ENCODE data around the gene CCNJ. TPM values are rescaled to one million over a fixed set of nuclear protein-coding genes. Genes with fewer than 3 reads are reported as not detected.
A peak's percentile ranks its signal among the peaks of the same experiment; 100 is the strongest.
"Not testable (repeated sequence)": the region's sequence is repeated elsewhere in the genome, so short reads cannot be mapped to it uniquely, and the experiment has no call there.

CCNJ gene
- 5.1 and 5.9 TPM in 2 replicates for total RNA-seq (2012; rRNA removed)

DNA sequence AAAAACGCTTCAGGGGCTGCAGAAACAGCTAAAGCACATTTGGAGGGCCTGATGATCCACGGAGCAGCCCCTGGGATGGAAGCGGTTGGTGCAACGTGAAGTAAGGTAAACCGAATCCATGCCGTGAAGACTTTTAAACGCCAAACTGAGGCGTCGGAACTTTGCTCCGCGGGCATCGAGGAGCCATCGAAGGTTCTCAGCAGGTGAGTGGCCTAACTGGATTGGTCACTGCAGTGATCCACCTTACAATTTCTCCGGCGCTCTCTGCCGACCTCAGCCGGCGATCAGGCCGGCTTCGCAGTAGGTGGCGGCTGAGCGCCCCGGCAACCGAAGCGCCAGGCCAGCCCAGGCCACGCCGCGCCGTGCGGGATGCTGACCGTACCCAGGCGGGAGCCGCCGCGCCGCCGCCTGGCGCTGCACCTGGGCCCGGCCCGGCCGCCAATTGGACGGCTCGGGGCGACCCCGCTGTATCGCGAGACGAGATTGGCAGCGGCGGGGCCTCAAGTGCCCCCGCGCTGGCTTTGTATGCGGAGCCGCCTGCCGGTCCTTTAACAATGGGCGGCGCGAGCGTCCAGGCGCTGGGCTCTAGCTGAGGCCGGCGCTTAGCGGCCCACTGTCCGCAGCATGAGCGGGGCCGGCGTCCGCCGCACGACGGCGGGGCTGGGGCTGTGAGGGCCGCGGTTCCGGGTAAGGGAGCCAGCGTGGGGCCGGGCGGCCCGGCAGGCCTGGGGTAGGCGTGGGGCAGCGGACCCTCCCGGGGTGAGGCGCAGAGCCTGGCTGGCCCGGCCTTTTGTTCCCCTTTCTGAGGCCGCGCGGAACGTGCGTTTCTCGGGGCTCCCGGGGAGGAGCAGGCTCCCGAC is at the start of gene CCNJ:
TSS of gene CCNJ (plus strand) at position 551 of the 860 bp plus-strand sequence. CDS start 811 bp downstream, outside the sequence.
- Histone ChIP-seq H3K36me3 (ENCODE audit: insufficient read depth, low read length) (peaks cover 5% of the 10 kb centered on the region), H3K27me3 (ENCODE audit: control insufficient read depth, insufficient read depth, low read length) (no peaks in the 10 kb centered on the region), H3K9ac (ENCODE audit: low read depth, low read length) (peak within 1 kb of the TSS; percentile 96), H3K4me1 (ENCODE audit: control insufficient read depth, insufficient read depth, low read length) (peaks cover 17% of the 10 kb centered on the region), H3K9me3 (replicated peaks; ENCODE audit: low read length) (no peaks in the 10 kb centered on the region), H3K4me2 (ENCODE audit: low read length) (peak within 1 kb of the TSS; percentile 98), H3K4me3 (ENCODE audit: low read length) (peak within 1 kb of the TSS; percentile 88)

DNA sequence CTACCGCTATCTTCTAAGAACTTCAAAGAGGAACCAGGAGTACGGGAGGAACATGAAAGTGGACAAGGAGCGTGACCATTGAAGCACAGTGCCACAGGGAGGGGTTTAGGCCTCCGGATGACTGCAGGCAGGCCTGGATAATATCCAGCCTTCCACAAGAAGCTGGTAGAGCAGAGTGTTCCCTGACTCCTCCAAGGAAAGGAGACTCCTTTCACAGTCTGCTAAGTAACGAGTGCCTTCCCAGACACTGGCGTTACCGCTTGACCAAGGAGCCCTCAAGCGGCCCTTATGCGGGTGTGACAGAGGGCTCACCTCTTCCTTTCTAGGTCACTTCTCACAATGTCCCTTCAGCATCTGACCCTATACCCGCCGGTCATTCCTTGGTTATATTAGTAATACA is 49.0 kb upstream of the CCNJ start:
- H3K4me2 ChIP-seq (ENCODE audit: low read length); H3K27me3 ChIP-seq (ENCODE audit: control insufficient read depth, insufficient read depth, low read length); H3K36me3 ChIP-seq (ENCODE audit: insufficient read depth, low read length); H3K9ac ChIP-seq (ENCODE audit: low read depth, low read length); H3K9me3 ChIP-seq (replicated peaks; ENCODE audit: low read length); H3K4me3 ChIP-seq (ENCODE audit: low read length); H3K4me1 ChIP-seq (ENCODE audit: control insufficient read depth, insufficient read depth, low read length): not testable (repeated sequence)

- Histone ChIP-seq H3K9me3 (replicated peaks; ENCODE audit: low read length) (no peaks in the 10 kb centered on the region), H3K4me1 (ENCODE audit: control insufficient read depth, insufficient read depth, low read length) (no peaks in the 10 kb centered on the region), H3K36me3 (ENCODE audit: insufficient read depth, low read length) (no peaks in the 10 kb centered on the region), H3K27me3 (ENCODE audit: control insufficient read depth, insufficient read depth, low read length) (no peaks in the 10 kb centered on the region), H3K9ac (ENCODE audit: low read depth, low read length) (no peak overlapping the region), H3K4me3 (ENCODE audit: low read length) (no peak overlapping the region), H3K4me2 (ENCODE audit: low read length) (no peak overlapping the region)
These were observed 45.1 kb upstream of the CCNJ start for GRCh38 chr10:95998255-95998784.

DNA sequence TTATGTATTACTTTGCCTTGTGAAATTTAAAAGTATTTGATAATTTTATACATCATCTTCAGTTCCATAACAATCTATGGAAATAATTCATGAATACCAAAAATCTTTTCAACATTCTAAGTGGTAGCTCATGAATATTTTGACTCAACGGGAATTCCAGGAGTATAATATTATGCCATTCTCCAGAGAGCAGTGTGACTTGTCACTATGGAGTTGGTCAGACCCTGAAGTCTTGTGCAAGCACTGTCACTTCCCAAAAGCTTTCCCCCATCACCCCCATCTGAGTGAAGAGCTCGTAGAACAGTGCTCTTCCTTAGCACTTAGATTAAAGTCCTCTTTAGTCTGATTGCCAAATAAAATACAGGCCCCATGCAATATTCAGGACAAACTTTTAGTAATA is 29.4 kb upstream of the CCNJ start:
- no peak overlapping the region for H3K4me3 ChIP-seq (ENCODE audit: low read length)

DNA sequence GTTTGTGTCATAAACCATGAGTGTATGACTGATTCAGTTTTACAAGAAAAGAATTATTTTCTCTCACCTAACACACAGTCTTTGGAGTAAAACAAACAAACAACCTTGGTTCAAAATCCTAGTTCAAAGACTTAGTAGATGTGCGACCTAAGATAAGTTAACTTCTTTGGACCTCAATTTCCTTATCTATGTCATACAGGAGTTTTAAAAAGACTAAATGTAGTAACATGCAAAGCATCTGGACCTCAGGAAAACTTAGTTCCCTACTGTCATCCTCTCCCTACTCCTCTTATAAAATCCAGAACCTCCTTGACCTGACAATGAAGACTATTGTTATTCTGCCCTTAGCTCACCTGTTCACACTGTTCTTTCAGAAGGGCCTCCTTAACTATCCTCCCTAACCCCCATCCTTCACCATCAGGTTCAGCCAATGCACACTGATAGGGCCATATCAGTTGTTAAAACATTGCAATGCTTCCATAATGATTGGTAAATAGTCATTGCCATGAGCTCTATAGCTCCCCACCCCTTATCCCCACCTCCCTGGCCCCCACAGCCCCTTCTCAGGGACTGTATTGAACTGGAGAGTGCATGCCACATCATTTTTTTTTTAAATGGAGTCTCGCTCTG is 28.8 kb upstream of the CCNJ start:
- H3K9me3 ChIP-seq (replicated peaks; ENCODE audit: low read length), result no peaks in the 10 kb centered on the region
- no peaks in the 10 kb centered on the region for H3K27me3 ChIP-seq (ENCODE audit: control insufficient read depth, insufficient read depth, low read length)
- no peak overlapping the region for H3K4me2 ChIP-seq (ENCODE audit: low read length)
- no peak overlapping the region for H3K9ac ChIP-seq (ENCODE audit: low read depth, low read length)
- H3K4me1 ChIP-seq (ENCODE audit: control insufficient read depth, insufficient read depth, low read length), result no peaks in the 10 kb centered on the region
- H3K4me3 ChIP-seq (ENCODE audit: low read length), result no peak overlapping the region
- no peaks in the 10 kb centered on the region for H3K36me3 ChIP-seq (ENCODE audit: insufficient read depth, low read length)

More for the DNA sequence above, 29.4 kb upstream of the CCNJ start:
- no peaks in the 10 kb centered on the region for H3K4me1 ChIP-seq (ENCODE audit: control insufficient read depth, insufficient read depth, low read length)
- H3K36me3 ChIP-seq (ENCODE audit: insufficient read depth, low read length), result no peaks in the 10 kb centered on the region
- H3K9me3 ChIP-seq (replicated peaks; ENCODE audit: low read length), result no peaks in the 10 kb centered on the region
- no peaks in the 10 kb centered on the region for H3K27me3 ChIP-seq (ENCODE audit: control insufficient read depth, insufficient read depth, low read length)
- H3K9ac ChIP-seq (ENCODE audit: low read depth, low read length), result no peak overlapping the region
- H3K4me2 ChIP-seq (ENCODE audit: low read length), result no peak overlapping the region

GRCh38 chr10:96017191-96017687 is 26.1 kb upstream of the CCNJ start:
- Histone ChIP-seq H3K9ac (ENCODE audit: low read depth, low read length) (no peak overlapping the region), H3K4me1 (ENCODE audit: control insufficient read depth, insufficient read depth, low read length) (no peaks in the 10 kb centered on the region), H3K9me3 (replicated peaks; ENCODE audit: low read length) (no peaks in the 10 kb centered on the region), H3K36me3 (ENCODE audit: insufficient read depth, low read length) (no peaks in the 10 kb centered on the region), H3K4me2 (ENCODE audit: low read length) (no peak overlapping the region), H3K27me3 (ENCODE audit: control insufficient read depth, insufficient read depth, low read length) (no peaks in the 10 kb centered on the region), H3K4me3 (ENCODE audit: low read length) (no peak overlapping the region)

DNA sequence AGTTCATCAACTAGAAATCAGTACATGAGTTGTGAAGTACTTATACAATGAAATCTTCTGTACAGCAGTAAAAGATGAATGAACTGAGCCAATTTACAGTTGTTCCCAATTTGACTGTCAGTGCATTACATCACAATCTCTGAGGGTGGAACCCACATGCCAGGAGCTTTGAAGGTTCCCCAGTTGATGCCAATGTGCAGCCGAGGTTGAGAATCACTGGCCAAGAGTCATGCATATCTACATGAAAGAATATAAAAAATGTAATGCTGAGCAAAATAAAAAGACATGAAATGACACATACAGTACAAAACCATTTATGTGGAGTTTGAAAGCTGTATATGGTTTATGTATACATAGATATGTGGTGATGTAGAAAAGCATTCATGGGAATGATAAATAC is 22.1 kb upstream of the CCNJ start:
- Histone ChIP-seq H3K9me3 (replicated peaks; ENCODE audit: low read length) (no peaks in the 10 kb centered on the region), H3K27me3 (ENCODE audit: control insufficient read depth, insufficient read depth, low read length) (no peaks in the 10 kb centered on the region), H3K4me3 (ENCODE audit: low read length) (no peak overlapping the region), H3K4me1 (ENCODE audit: control insufficient read depth, insufficient read depth, low read length) (no peaks in the 10 kb centered on the region), H3K36me3 (ENCODE audit: insufficient read depth, low read length) (no peaks in the 10 kb centered on the region), H3K9ac (ENCODE audit: low read depth, low read length) (no peak overlapping the region), H3K4me2 (ENCODE audit: low read length) (no peak overlapping the region)

GRCh38 chr10:96022739-96023138 is 20.6 kb upstream of the CCNJ start:
- H3K36me3 ChIP-seq (ENCODE audit: insufficient read depth, low read length), result no peaks in the 10 kb centered on the region
- H3K27me3 ChIP-seq (ENCODE audit: control insufficient read depth, insufficient read depth, low read length), result no peaks in the 10 kb centered on the region
- no peak overlapping the region for H3K4me2 ChIP-seq (ENCODE audit: low read length)
- no peaks in the 10 kb centered on the region for H3K9me3 ChIP-seq (replicated peaks; ENCODE audit: low read length)
- H3K4me1 ChIP-seq (ENCODE audit: control insufficient read depth, insufficient read depth, low read length), result no peaks in the 10 kb centered on the region
- no peak overlapping the region for H3K4me3 ChIP-seq (ENCODE audit: low read length)
- H3K9ac ChIP-seq (ENCODE audit: low read depth, low read length), result no peak overlapping the region

DNA sequence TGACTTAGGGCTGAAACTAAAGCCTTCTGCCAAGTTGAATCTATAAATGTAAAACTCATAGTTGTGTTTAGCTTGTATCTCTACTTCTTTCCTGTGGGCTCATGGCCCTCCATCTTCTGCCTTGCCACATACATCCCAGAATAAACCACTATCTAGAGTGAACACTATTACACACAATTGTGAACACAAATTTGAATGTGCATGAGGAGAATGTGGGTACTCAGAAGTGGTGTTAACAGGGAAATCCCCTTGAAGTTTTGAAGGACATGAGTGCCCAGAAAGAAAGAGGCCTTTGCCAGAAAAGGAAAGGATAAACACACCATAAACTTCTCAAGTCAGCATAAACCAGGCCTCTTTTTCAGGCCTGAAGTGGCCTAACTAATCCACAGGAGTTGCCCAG is 20.2 kb upstream of the CCNJ start:
- Histone ChIP-seq H3K4me3 (ENCODE audit: low read length) (no peak overlapping the region), H3K9me3 (replicated peaks; ENCODE audit: low read length) (no peaks in the 10 kb centered on the region), H3K9ac (ENCODE audit: low read depth, low read length) (no peak overlapping the region), H3K36me3 (ENCODE audit: insufficient read depth, low read length) (no peaks in the 10 kb centered on the region), H3K27me3 (ENCODE audit: control insufficient read depth, insufficient read depth, low read length) (no peaks in the 10 kb centered on the region), H3K4me1 (ENCODE audit: control insufficient read depth, insufficient read depth, low read length) (no peaks in the 10 kb centered on the region), H3K4me2 (ENCODE audit: low read length) (no peak overlapping the region)

DNA sequence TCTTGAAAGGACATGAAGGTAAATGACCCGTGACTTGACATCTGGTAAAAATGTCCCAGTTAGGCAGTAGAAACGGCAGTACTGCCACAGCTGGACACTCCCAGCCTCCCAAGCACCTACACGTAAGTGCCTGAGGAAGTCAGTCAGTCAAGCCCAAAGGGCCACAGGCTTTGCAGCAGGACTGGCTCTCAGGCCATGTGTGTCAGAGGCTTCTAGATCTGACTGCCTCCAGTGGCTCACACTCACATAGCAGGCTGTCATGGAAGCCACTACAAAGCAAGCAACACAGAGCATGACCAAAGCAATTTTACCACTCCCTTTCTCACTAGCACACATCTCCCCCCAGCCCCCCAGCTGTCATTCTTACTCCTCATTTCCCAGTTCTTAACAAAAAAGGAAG is 17.8 kb upstream of the CCNJ start:
- no peaks in the 10 kb centered on the region for H3K4me1 ChIP-seq (ENCODE audit: control insufficient read depth, insufficient read depth, low read length)
- H3K27me3 ChIP-seq (ENCODE audit: control insufficient read depth, insufficient read depth, low read length), result no peaks in the 10 kb centered on the region
- H3K4me2 ChIP-seq (ENCODE audit: low read length), result no peak overlapping the region
- no peak overlapping the region for H3K9ac ChIP-seq (ENCODE audit: low read depth, low read length)
- no peaks in the 10 kb centered on the region for H3K36me3 ChIP-seq (ENCODE audit: insufficient read depth, low read length)
- H3K9me3 ChIP-seq (replicated peaks; ENCODE audit: low read length), result no peaks in the 10 kb centered on the region
- no peak overlapping the region for H3K4me3 ChIP-seq (ENCODE audit: low read length)

DNA sequence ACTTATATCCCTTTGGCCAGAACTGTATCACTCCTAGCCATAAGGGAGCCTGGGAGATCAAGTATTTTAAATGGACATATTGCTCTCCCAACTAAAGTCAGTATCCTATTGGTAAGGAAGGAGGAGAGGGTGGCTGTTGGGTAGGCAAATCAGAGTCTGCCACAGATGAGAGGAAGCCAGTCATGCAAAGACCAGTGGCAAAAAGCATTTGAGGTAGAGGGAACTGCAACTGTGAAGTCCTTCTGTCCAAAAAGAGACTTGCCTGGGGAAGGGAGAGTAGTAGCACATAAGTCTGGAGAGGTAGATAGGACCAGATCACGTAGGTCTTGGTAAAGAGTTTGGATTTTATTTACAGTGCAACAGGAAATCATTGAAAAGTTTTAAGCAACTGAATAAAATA is 8.8 kb upstream of the CCNJ start:
- no peak overlapping the region for H3K4me2 ChIP-seq (ENCODE audit: low read length)
- H3K27me3 ChIP-seq (ENCODE audit: control insufficient read depth, insufficient read depth, low read length), result no peaks in the 10 kb centered on the region
- H3K36me3 ChIP-seq (ENCODE audit: insufficient read depth, low read length), result no peaks in the 10 kb centered on the region
- H3K4me3 ChIP-seq (ENCODE audit: low read length), result no peak overlapping the region
- no peaks in the 10 kb centered on the region for H3K4me1 ChIP-seq (ENCODE audit: control insufficient read depth, insufficient read depth, low read length)
- no peaks in the 10 kb centered on the region for H3K9me3 ChIP-seq (replicated peaks; ENCODE audit: low read length)
- no peak overlapping the region for H3K9ac ChIP-seq (ENCODE audit: low read depth, low read length)
